ENCODE results near the gene TXNDC17.
"Not testable (repeated sequence)": the region's sequence is repeated elsewhere in the genome, so short reads cannot be mapped to it uniquely, and the experiment has no call there.

TXNDC17 gene

GRCh38 chr17:6660805-6661463 lies 20.1 kb downstream of the TXNDC17 start:
- CTCF ChIA-PET, result interaction anchor here (0.7 to 1.8 kb wide), 5 partner anchors 10 to 385 kb away, joined by 3 to 9 read pairs (median 4); no protein-coding TSS in a partner anchor
- no peak overlapping the region for H3K27ac ChIP-seq (ENCODE audit: extremely low read depth, low read depth, low read length)
- H3K4me1 ChIP-seq (ENCODE audit: control insufficient read depth, insufficient read depth, low read length), result no peaks in the 10 kb centered on the region
- TF ChIP-seq ZFHX2 (tag by site-specific recombination; conservative IDR thresholded peaks at IDR 0.05) (peak; percentile 46), ZNF121 (tag by site-specific recombination; IDR thresholded peaks at IDR 0.05) (no peak)
- POLR2A ChIA-PET, result no interaction called here
- no peaks in the 10 kb centered on the region for H3K9me3 ChIP-seq (ENCODE audit: control insufficient read depth, insufficient read depth, low read depth, low read length)
- no peak overlapping the region for H3K4me3 ChIP-seq (ENCODE audit: low read depth, low read length)
- H3K36me3 ChIP-seq (ENCODE audit: control insufficient read depth in 2 of 2, insufficient read depth in 1 of 2, low read length in 2 of 2), result no peaks in the 10 kb centered on the region

DNA sequence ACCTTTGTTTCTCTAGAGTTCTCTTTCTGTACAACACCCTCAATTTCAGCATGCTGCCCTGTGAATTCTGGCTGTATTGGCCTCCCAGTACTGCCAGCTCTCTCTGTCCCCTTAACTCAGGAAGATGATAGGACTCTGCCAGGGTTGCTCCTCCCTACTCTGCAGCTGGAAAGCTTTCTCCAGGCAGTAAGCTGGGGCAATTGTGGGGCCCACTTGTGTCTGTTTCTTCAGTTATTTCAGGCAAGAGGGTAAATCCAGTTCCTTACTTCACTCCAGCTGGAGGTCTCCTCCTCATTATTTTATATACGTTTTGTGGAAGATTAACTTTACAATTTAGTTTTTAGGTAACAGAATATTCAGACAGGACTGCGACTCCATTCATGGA lies 20.6 kb downstream of the TXNDC17 start:
- Histone ChIP-seq H3K4me1 (ENCODE audit: control insufficient read depth, insufficient read depth, low read length) (no peaks in the 10 kb centered on the region), H3K9me3 (ENCODE audit: control insufficient read depth, insufficient read depth, low read depth, low read length) (no peaks in the 10 kb centered on the region), H3K4me3 (ENCODE audit: low read depth, low read length) (no peak overlapping the region), H3K36me3 (ENCODE audit: control insufficient read depth in 2 of 2, insufficient read depth in 1 of 2, low read length in 2 of 2) (no peaks in the 10 kb centered on the region; a peak in 1 of 3 replicates), H3K27ac (ENCODE audit: extremely low read depth, low read depth, low read length) (no peak overlapping the region)
- ChIA-PET CTCF (interaction anchor here (0.7 to 1.7 kb wide), 2 partner anchors 9 to 243 kb away, joined by 3 to 5 read pairs; no protein-coding TSS in a partner anchor), POLR2A (no interaction called here)
- TF ChIP-seq, protein P1, sequence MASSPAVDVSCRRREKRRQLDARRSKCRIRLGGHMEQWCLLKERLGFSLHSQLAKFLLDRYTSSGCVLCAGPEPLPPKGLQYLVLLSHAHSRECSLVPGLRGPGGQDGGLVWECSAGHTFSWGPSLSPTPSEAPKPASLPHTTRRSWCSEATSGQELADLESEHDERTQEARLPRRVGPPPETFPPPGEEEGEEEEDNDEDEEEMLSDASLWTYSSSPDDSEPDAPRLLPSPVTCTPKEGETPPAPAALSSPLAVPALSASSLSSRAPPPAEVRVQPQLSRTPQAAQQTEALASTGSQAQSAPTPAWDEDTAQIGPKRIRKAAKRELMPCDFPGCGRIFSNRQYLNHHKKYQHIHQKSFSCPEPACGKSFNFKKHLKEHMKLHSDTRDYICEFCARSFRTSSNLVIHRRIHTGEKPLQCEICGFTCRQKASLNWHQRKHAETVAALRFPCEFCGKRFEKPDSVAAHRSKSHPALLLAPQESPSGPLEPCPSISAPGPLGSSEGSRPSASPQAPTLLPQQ (tag by site-specific recombination; IDR thresholded peaks at IDR 0.05), result peak; percentile 75
- TF ChIP-seq ZNF501 (tag by site-specific recombination; IDR thresholded peaks at IDR 0.05), result no peak
- TF ChIP-seq ZFP69B (tag by site-specific recombination; IDR thresholded peaks at IDR 0.05), result peak; percentile 74; the same call in 1 of the 2 replicates
- no peak for TF ChIP-seq ZNF830 (tag by site-specific recombination; IDR thresholded peaks at IDR 0.05; ENCODE audit: low read depth)
- no peak for TF ChIP-seq ZNF654 (tag by site-specific recombination; IDR thresholded peaks at IDR 0.05; ENCODE audit: low read depth)
- TF ChIP-seq HOXA7 (CRISPR knock-in tag; IDR thresholded peaks at IDR 0.05; ENCODE audit: borderline replicate concordance), result no peak
- no peak for TF ChIP-seq ZNF239 (tag by site-specific recombination; IDR thresholded peaks at IDR 0.05)
- no peak for TF ChIP-seq ZNF354C (tag by site-specific recombination; IDR thresholded peaks at IDR 0.05; ENCODE audit: borderline replicate concordance, low read depth)

DNA sequence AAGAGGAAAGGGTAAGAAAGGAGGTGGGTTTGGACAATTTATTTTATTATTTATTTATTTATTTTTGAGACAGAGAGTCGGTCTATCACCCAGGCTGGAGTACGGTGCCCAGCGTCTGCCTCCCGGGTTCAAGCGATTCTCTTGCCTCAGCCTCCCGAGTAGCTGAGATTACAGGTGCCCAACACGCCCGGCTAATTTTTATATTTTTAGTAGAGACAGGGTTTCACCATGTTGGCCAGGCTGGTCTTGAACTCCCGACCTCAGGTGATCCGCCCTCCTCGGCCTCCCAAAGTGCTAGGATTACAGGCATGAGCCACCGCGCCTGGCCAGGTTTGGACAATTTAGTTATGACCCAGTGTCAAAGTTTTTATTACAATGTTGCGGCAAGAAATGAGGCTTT lies 22.3 kb downstream of the TXNDC17 start:
- H3K9me3 ChIP-seq (ENCODE audit: control insufficient read depth, insufficient read depth, low read depth, low read length); H3K4me3 ChIP-seq (ENCODE audit: low read depth, low read length); H3K27ac ChIP-seq (ENCODE audit: extremely low read depth, low read depth, low read length); POLR2A ChIA-PET; H3K4me1 ChIP-seq (ENCODE audit: control insufficient read depth, insufficient read depth, low read length); H3K36me3 ChIP-seq (ENCODE audit: control insufficient read depth in 2 of 2, insufficient read depth in 1 of 2, low read length in 2 of 2): not testable (repeated sequence)
- CTCF ChIA-PET, result interaction anchor here (0.8 to 3.4 kb wide), 3 partner anchors 180 to 603 kb away, joined by 4 to 15 read pairs (median 10); no protein-coding TSS in a partner anchor

DNA sequence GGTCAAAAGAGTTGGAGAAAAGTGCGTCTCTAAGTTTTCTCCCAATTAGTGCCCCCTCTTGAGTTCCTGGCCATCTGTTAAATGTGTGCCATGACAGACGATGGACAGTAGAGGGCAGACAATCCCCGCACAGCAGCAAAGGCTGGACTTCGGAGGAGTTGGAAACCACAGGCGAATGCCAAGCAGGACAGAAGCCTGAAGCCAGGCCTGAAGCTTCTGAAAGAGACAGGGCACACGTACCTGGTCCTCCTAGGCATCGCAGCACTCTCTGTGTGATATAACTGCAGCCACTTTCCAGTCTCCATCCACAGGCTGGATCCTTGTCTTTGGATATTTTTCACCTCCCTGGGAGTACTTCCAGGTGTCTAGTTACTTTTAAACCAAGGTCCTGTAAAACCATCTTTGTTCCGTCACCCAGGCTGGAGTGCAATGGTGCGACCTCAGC lies 25.2 kb downstream of the TXNDC17 start:
- Histone ChIP-seq H3K36me3 (ENCODE audit: control insufficient read depth in 2 of 2, insufficient read depth in 1 of 2, low read length in 2 of 2) (peaks cover 0 to 7% of the 10 kb centered on the region in 2 experiments; a peak in 2 of 3 replicates), H3K9me3 (ENCODE audit: control insufficient read depth, insufficient read depth, low read depth, low read length) (no peaks in the 10 kb centered on the region), H3K4me1 (ENCODE audit: control insufficient read depth, insufficient read depth, low read length) (no peaks in the 10 kb centered on the region), H3K27ac (ENCODE audit: extremely low read depth, low read depth, low read length) (no peak overlapping the region), H3K4me3 (ENCODE audit: low read depth, low read length) (no peak overlapping the region)
- POLR2A ChIA-PET, result interaction anchor here (1.5 kb wide), 1 partner anchor 25 kb away, joined by 3 read pairs; no protein-coding TSS in a partner anchor
- CTCF ChIA-PET, result interaction anchor here (0.6 to 3.2 kb wide), 35 partner anchors 12 to 471 kb away, joined by 3 to 72 read pairs (median 5); partner anchors contain the start of gene SLC13A5
- TF ChIP-seq ZNF16 (tag by site-specific recombination; IDR thresholded peaks at IDR 0.05; ENCODE audit: low read depth), result no peak
- TF ChIP-seq ZNF510 (tag by site-specific recombination; IDR thresholded peaks at IDR 0.05; ENCODE audit: insufficient replicate concordance), result no peak
- no peak for TF ChIP-seq ZNF76 (tag by site-specific recombination; IDR thresholded peaks at IDR 0.05; ENCODE audit: borderline replicate concordance, low read depth)
- TF ChIP-seq ZEB2 (tag by site-specific recombination; IDR thresholded peaks at IDR 0.05), result no peak
- TF ChIP-seq ZNF776 (tag by site-specific recombination; IDR thresholded peaks at IDR 0.05; ENCODE audit: borderline replicate concordance), result no peak
- TF ChIP-seq ZNF221 (tag by site-specific recombination; IDR thresholded peaks at IDR 0.05; ENCODE audit: borderline replicate concordance), result no peak
- no peak for TF ChIP-seq ZNF585B (tag by site-specific recombination; IDR thresholded peaks at IDR 0.05)
- no peak for TF ChIP-seq ZNF10 (tag by site-specific recombination; IDR thresholded peaks at IDR 0.05)
- TF ChIP-seq, protein P2, sequence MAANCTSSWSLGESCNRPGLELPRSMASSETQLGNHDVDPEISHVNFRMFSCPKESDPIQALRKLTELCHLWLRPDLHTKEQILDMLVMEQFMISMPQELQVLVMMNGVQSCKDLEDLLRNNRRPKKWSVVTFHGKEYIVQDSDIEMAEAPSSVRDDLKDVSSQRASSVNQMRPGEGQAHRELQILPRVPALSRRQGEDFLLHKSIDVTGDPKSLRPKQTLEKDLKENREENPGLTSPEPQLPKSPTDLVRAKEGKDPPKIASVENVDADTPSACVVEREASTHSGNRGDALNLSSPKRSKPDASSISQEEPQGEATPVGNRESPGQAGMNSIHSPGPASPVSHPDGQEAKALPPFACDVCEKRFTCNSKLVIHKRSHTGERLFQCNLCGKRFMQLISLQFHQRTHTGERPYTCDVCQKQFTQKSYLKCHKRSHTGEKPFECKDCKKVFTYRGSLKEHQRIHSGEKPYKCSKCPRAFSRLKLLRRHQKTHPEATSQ (tag by site-specific recombination; IDR thresholded peaks at IDR 0.05), result no peak
- TF ChIP-seq ZNF654 (tag by site-specific recombination; IDR thresholded peaks at IDR 0.05; ENCODE audit: low read depth), result peak; percentile 97
- TF ChIP-seq, protein P3, sequence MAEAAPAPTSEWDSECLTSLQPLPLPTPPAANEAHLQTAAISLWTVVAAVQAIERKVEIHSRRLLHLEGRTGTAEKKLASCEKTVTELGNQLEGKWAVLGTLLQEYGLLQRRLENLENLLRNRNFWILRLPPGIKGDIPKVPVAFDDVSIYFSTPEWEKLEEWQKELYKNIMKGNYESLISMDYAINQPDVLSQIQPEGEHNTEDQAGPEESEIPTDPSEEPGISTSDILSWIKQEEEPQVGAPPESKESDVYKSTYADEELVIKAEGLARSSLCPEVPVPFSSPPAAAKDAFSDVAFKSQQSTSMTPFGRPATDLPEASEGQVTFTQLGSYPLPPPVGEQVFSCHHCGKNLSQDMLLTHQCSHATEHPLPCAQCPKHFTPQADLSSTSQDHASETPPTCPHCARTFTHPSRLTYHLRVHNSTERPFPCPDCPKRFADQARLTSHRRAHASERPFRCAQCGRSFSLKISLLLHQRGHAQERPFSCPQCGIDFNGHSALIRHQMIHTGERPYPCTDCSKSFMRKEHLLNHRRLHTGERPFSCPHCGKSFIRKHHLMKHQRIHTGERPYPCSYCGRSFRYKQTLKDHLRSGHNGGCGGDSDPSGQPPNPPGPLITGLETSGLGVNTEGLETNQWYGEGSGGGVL (tag by site-specific recombination; IDR thresholded peaks at IDR 0.05), result no peak
- no peak for TF ChIP-seq ZBTB6 (tag by site-specific recombination; IDR thresholded peaks at IDR 0.05)
- no peak for TF ChIP-seq ZFP69B (tag by site-specific recombination; IDR thresholded peaks at IDR 0.05)
